Endothelial cell of umbilical vein (primary cell): ENCODE results near the gene ISY1. TPM values are rescaled to one million over a fixed set of nuclear protein-coding genes. Genes with fewer than 3 reads are reported as not detected.
"Not testable (repeated sequence)": the region's sequence is repeated elsewhere in the genome, so short reads cannot be mapped to it uniquely, and the experiment has no call there.

Source experiments
- BruUV-seq: library from RNA; stranded (reverse); fragments of 400-500 nt; replicated peaks from 2 replicates; lab custom pipeline; 2021; lab: Mats Ljungman, UMichigan
- CTCF ChIA-PET: fragments of 300-600, 350-600 bp; sonication (Branson Sonifier 250); formaldehyde crosslinking; loops from one replicate; lab custom pipeline; 2021; ENCODE audit warnings: antibody characterized with exemption, inconsistent platforms; lab: Charles Lee
- POLR2A ChIA-PET: fragments of 300-600, 350-600 bp; sonication (Branson Sonifier 250); formaldehyde crosslinking; loops from one replicate; lab custom pipeline; 2021; ENCODE audit warnings: antibody characterized with exemption, inconsistent platforms; lab: Charles Lee
- DNase-seq: peaks from one replicate; pipeline ENCODE4 v3.0.0-alpha.2; 2011; ENCODE audit warnings: low read depth, low spot score
- FAIRE-seq: peaks from 2 replicates; lab custom pipeline; 2011; peaks lifted over from hg19 to GRCh38; lab: Jason Lieb, UNC
- H2AFZ ChIP-seq: 2 replicates; pipeline ENCODE4 v1.6.0; 2012; ENCODE audit warnings: low read depth, low read length, control low read depth, inconsistent platforms
- H3K27ac ChIP-seq: 2 replicates; pipeline ENCODE4 v1.5.1; 2011; ENCODE audit warnings: low read depth, mild to moderate bottlenecking, control low read depth, low read length, moderate library complexity; ENCODE audit not compliant: insufficient read depth
- H3K27me3 ChIP-seq, 2 experiments: 2 replicates each; pipeline versions ENCODE4 v1.6.0 to v1.6.1; 2011; ENCODE audit warnings: low read length in 2 of 2, mixed read lengths in 1 of 2; ENCODE audit not compliant: control insufficient read depth in 2 of 2, insufficient read depth in 2 of 2
- H3K36me3 ChIP-seq, 2 experiments: 2 replicates in 1 of 2; 3 replicates in 1 of 2; pipeline ENCODE4 v1.5.1; 2011; ENCODE audit warnings: low read length in 2 of 2, mild to moderate bottlenecking in 1 of 2, moderate library complexity in 1 of 2; ENCODE audit not compliant: control insufficient read depth in 2 of 2, insufficient read depth in 2 of 2; ENCODE audit errors: extremely low read depth in 1 of 2
- H3K4me1 ChIP-seq: 3 replicates; pipeline ENCODE4 v1.5.1; 2011; ENCODE audit warnings: mild to moderate bottlenecking, low read length; ENCODE audit not compliant: control insufficient read depth, insufficient read depth; ENCODE audit errors: extremely low read depth
- H3K4me2 ChIP-seq: 2 replicates; pipeline ENCODE4 v1.6.1; 2011; ENCODE audit warnings: low read length, control low read depth, mixed read lengths; ENCODE audit not compliant: insufficient read depth
- H3K4me3 ChIP-seq, 3 experiments: fragments of 200-600 bp in 1 of 3; sonication (generic), shearing (Covaris generic) in 1 of 3; replicated peaks in 1 of 3; 2 replicates each; pipeline ENCODE4 v1.5.1; 2011 to 2016; ENCODE audit warnings: control low read depth in 3 of 3, low read length in 3 of 3, mild to moderate bottlenecking in 2 of 3, inconsistent platforms in 1 of 3, low read depth in 1 of 3, moderate library complexity in 1 of 3; ENCODE audit not compliant: insufficient read depth in 1 of 3
- H3K79me2 ChIP-seq: 2 replicates; pipeline ENCODE4 v1.6.0; 2012; ENCODE audit warnings: low read length, inconsistent platforms; ENCODE audit not compliant: control insufficient read depth, insufficient read depth
- H3K9ac ChIP-seq: replicated peaks from 2 replicates; pipeline ENCODE3; 2011; ENCODE audit warnings: low read length, control low read depth; ENCODE audit not compliant: insufficient read depth; ENCODE audit errors: extremely low read depth
- H3K9me1 ChIP-seq: replicated peaks from 3 replicates; pipeline ENCODE4 v1.6.0; 2011; ENCODE audit warnings: mild to moderate bottlenecking, low read length; ENCODE audit not compliant: control insufficient read depth, insufficient read depth; ENCODE audit errors: extremely low read depth
- H3K9me3 ChIP-seq: replicated peaks from 2 replicates; pipeline ENCODE4 v1.5.1; 2012; ENCODE audit warnings: low read length, inconsistent platforms; ENCODE audit not compliant: control insufficient read depth, insufficient read depth
- H4K20me1 ChIP-seq: replicated peaks from 2 replicates; pipeline ENCODE3; 2011; ENCODE audit warnings: mild to moderate bottlenecking, low read length; ENCODE audit not compliant: control insufficient read depth, insufficient read depth; ENCODE audit errors: extremely low read depth
- CTCF ChIP-seq, 2 donors: IDR thresholded peaks; 1 replicate in 1 of 2; 2 replicates in 1 of 2; pipeline ENCODE4 v1.5.1; 2011; ENCODE audit warnings: low read length in 2 of 2, mild to moderate bottlenecking in 2 of 2, moderate library complexity in 2 of 2, control low read depth in 1 of 2, inconsistent platforms in 1 of 2, low read depth in 1 of 2; ENCODE audit not compliant: insufficient read depth in 1 of 2; ENCODE audit errors: extremely low read depth in 1 of 2
- EZH2 ChIP-seq: IDR thresholded peaks from 2 replicates; pipeline ENCODE4 v1.6.1; 2012; ENCODE audit warnings: borderline replicate concordance, low read depth, mild to moderate bottlenecking, moderate library complexity, low read length, inconsistent platforms; ENCODE audit not compliant: severe bottlenecking
- FOS ChIP-seq: IDR thresholded peaks from 2 replicates; pipeline ENCODE4 v1.6.1; 2011; ENCODE audit warnings: mild to moderate bottlenecking, low read length, moderate library complexity, borderline replicate concordance; ENCODE audit not compliant: insufficient read depth
- GATA2 ChIP-seq: IDR thresholded peaks from 2 replicates; pipeline ENCODE4 v1.7.0; 2011; ENCODE audit warnings: low read depth, mild to moderate bottlenecking, moderate library complexity, mixed read lengths, low read length; ENCODE audit not compliant: insufficient read length, insufficient read depth
- MAX ChIP-seq: IDR thresholded peaks from 2 replicates; pipeline ENCODE4 v1.6.1; 2011; ENCODE audit not compliant: insufficient read depth, insufficient read length
- MYC ChIP-seq: IDR thresholded peaks from one replicate; pipeline ENCODE4 v1.6.1; 2011; ENCODE audit warnings: mild to moderate bottlenecking, low read depth, low read length
- POLR2A ChIP-seq: IDR thresholded peaks from 2 replicates; pipeline ENCODE4 v1.6.1; 2012; ENCODE audit warnings: low read depth, mild to moderate bottlenecking, control low read depth, low read length
- POLR2AphosphoS5 ChIP-seq: IDR thresholded peaks from 2 replicates; pipeline ENCODE4 v1.6.1; 2012; ENCODE audit warnings: low read depth, mild to moderate bottlenecking, control low read depth, low read length, moderate library complexity; ENCODE audit not compliant: insufficient read depth
- dilution Hi-C: fragments of 300-500 bp; cut with MboI; formaldehyde crosslinking; loops from one replicate; pipeline ENCODE4 v1.15.0; 2019; ENCODE audit warnings: low sequenced_read_pairs; ENCODE audit not compliant: extremely low pct_ligation_motif_present
- intact Hi-C: fragments of 100-400 bp; cut with micrococcal nuclease; formaldehyde crosslinking; loops from one replicate; pipeline ENCODE4 v1.10.0; 2022
- polyA plus RNA-seq, 4 experiments: library from polyadenylated mRNA; depleted of rRNA in 3 of 4; stranded (reverse) in 3 of 4; unstranded in 1 of 4; fragments of >200 nt; gene quantifications; 2 replicates each; pipeline versions ENCODE4 v1.2.1 to v1.2.3, GENCODE V29; 2011 to 2012; ENCODE audit warnings: missing spikeins in 1 of 4
- total RNA-seq: library from RNA; stranded (reverse); gene quantifications from 2 replicates; pipeline ENCODE4 v1.2.3, GENCODE V29; 2021

The ISY1 gene
- total and polyA plus RNA-seq, 2 donors (not counting 3 experiments of a cell fraction or from before 2014, with no cell fraction given) = 50.7 to 59.4 TPM

GRCh38 chr3:129139911-129140310 lies 21.0 kb downstream of the ISY1 start:
- Histone ChIP-seq H3K9ac (no peak overlapping the region), H3K79me2 (no peaks in the 10 kb centered on the region), H3K27me3 (no peaks in the 10 kb centered on the region), H3K27ac (no peak overlapping the region), H4K20me1 (no peaks in the 10 kb centered on the region), H3K36me3 (peaks cover 3% of the 10 kb centered on the region in 2 experiments), H3K9me1 (no peaks in the 10 kb centered on the region), H3K9me3 (no peaks in the 10 kb centered on the region), H3K4me2 (no peak overlapping the region), H2AFZ (no peak overlapping the region), H3K4me1 (no peaks in the 10 kb centered on the region), H3K4me3 (no peak overlapping the region)
- TF ChIP-seq EZH2 (no peak), POLR2AphosphoS5 (no peak), CTCF (IDR thresholded peaks at IDR 0.05; ENCODE audit: extremely low read depth in 1 of 2, insufficient read depth in 1 of 2, low read depth in 1 of 2, low read length in 2 of 2) (no peak), MAX (no peak), POLR2A (no peak), MYC (no peak), FOS (no peak), GATA2 (no peak)
- POLR2A ChIA-PET = no interaction called here
- DNase-seq (no peak), FAIRE-seq (no peak)
- CTCF ChIA-PET = interaction anchor here (1.0 to 2.5 kb wide), 2 partner anchors 106 to 169 kb away, joined by 4 to 9 read pairs; no protein-coding TSS in a partner anchor
- dilution Hi-C loops = no loop called here
- intact Hi-C loops = no loop called here
- no TSS peak for BruUV-seq

- BruUV-seq, dilution Hi-C loops, H3K9me1 ChIP-seq, DNase-seq, intact Hi-C loops, H4K20me1 ChIP-seq, H3K4me1 ChIP-seq, H3K4me2 ChIP-seq, H3K79me2 ChIP-seq, H3K9me3 ChIP-seq, H3K4me3 ChIP-seq, POLR2A ChIA-PET, H2AFZ ChIP-seq, H3K9ac ChIP-seq, FAIRE-seq, H3K27ac ChIP-seq, H3K27me3 ChIP-seq: not testable (repeated sequence)
- H3K36me3 ChIP-seq = peaks cover 8 to 28% of the 10 kb centered on the region in 2 experiments
- CTCF ChIA-PET = interaction anchor here (1.3 to 5.2 kb wide), 3 partner anchors 83 to 166 kb away, joined by 4 to 27 read pairs (median 4); no protein-coding TSS in a partner anchor
Observed at GRCh38 chr3:129136275-129136674, 24.6 kb downstream of the ISY1 start.
